ENCODE data around the gene ZNF687.

ZNF687 gene

DNA sequence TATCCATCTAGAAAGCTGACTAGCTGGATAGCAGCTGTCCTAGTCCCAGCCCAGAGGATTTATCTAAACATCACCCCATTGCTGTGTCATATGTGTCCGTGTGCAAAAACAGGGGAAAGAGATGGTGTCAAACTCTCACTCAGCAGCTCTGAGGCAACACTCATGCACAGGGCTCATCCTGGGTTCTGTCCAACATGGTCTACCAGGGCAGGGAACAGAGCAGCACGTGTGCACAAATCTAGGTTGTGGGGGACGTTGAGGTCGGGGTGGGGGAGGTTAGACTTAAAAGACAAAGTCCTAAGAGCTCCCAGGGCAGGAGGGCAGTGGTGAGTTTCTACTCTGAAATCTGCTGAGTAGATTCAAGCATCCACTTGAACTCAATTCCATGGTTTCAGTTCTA is 28.9 kb downstream of the ZNF687 start:
- no peak for DNase-seq (ENCODE audit: insufficient read length, low spot score)
- FAIRE-seq, result no peak
- TF ChIP-seq TAF1 (IDR thresholded peaks at IDR 0.05; ENCODE audit: low read depth, low read length) (no peak), POLR2A (IDR thresholded peaks at IDR 0.05; ENCODE audit: low read depth, low read length) (no peak), SPI1 (IDR thresholded peaks at IDR 0.05; ENCODE audit: low read depth, low read length) (no peak), POU2F2 (IDR thresholded peaks at IDR 0.05; ENCODE audit: low read depth, low read length) (no peak)

DNA sequence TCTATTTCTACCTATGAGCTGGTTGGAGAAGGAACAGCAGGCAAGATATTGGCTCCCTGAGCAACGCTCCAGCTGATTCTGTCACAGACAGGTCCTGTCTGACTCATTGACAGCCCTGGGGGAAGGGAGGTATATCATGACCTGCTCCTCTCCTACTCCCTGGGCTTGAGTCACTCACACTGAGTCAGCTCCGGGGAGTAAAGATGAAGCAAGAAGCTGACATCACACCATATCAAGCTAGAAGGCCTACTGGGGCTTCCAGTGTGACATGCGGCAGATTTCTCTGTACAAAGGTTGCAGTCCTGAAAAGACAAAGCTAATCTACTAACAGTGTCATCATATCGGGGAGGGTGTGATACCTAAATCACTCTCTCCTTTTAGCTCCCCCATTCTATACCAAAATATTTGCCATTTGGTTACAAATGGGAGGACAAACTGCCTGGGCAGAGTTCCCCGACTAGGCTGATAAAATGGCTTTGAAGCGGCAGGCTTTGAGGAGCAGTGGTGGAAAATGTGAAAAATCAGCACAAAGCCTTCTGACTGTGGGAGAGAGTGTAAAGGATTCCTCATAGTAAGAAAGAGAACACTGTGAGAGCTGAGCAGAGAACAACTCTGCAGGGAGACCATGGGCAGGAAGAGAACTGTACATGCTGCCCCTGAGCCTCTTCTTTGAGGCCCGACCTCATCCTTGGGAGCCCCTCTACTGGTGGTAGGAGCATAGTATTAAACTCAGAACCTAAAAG is 29.7 kb downstream of the ZNF687 start:
- DNase-seq (ENCODE audit: insufficient read length, low spot score), result no peak

DNA sequence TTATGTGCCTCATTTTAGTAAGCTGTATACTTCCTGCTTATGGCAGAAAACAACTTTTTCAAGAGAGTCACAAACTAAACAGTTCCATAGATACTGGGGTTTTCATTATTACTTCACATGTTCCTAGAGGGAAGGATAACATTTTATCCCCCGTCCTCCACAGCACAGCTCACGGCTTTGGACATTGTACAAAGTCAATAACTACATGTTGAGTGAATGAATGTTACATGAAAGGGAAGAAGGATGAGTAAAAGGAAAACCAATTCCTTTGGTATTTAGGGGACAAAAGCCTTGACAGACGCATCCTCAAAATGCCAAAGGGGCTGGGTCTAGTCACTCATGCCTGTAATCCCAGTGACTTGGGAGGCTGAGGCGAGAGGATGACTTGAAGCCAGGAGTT is 30.3 kb downstream of the ZNF687 start:
- TF ChIP-seq POLR2A (IDR thresholded peaks at IDR 0.05; ENCODE audit: low read depth, low read length) (no peak), POU2F2 (IDR thresholded peaks at IDR 0.05; ENCODE audit: low read depth, low read length) (no peak)
- no peak for DNase-seq (ENCODE audit: insufficient read length, low spot score)
- FAIRE-seq, result no peak

More for the DNA sequence above, 29.7 kb downstream of the ZNF687 start:
- no peak for FAIRE-seq
- TF ChIP-seq POLR2A (IDR thresholded peaks at IDR 0.05; ENCODE audit: low read depth, low read length) (no peak), POU2F2 (IDR thresholded peaks at IDR 0.05; ENCODE audit: low read depth, low read length) (no peak), TAF1 (IDR thresholded peaks at IDR 0.05; ENCODE audit: low read depth, low read length) (no peak), PAX5 (IDR thresholded peaks at IDR 0.05; ENCODE audit: insufficient read depth, low read length, severe bottlenecking) (no peak)

DNA sequence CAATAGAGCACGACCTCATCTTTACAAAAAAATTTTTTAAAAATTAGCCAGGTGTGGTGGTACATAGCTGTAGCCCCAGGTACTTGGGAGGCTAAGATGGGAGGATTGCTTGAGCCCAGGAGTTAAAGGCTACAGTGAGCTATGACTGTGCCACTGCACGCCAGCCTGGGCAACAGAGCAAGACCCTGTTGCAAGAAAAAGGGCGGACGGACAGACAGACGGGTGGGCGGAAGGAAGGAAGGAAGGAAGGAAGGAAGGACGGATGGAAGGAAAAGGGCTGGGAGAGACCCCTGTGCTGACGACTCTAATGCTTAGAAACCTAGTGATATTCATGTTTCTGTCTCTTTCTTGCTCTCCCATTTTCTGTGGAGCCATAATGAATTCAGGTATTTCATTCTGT is 30.7 kb downstream of the ZNF687 start:
- DNase-seq (ENCODE audit: insufficient read length, low spot score) (no peak), FAIRE-seq (no peak)
- no peak for TF ChIP-seq PAX5 (IDR thresholded peaks at IDR 0.05; ENCODE audit: insufficient read depth, low read length, severe bottlenecking)
- TF ChIP-seq POU2F2 (IDR thresholded peaks at IDR 0.05; ENCODE audit: low read depth, low read length), result no peak
- TF ChIP-seq SPI1 (IDR thresholded peaks at IDR 0.05; ENCODE audit: low read depth, low read length), result no peak
- no peak for TF ChIP-seq TAF1 (IDR thresholded peaks at IDR 0.05; ENCODE audit: low read depth, low read length)
- no peak for TF ChIP-seq POLR2A (IDR thresholded peaks at IDR 0.05; ENCODE audit: low read depth, low read length)
- no peak for TF ChIP-seq POLR2AphosphoS5 (IDR thresholded peaks at IDR 0.05; ENCODE audit: low read depth, low read length)

DNA sequence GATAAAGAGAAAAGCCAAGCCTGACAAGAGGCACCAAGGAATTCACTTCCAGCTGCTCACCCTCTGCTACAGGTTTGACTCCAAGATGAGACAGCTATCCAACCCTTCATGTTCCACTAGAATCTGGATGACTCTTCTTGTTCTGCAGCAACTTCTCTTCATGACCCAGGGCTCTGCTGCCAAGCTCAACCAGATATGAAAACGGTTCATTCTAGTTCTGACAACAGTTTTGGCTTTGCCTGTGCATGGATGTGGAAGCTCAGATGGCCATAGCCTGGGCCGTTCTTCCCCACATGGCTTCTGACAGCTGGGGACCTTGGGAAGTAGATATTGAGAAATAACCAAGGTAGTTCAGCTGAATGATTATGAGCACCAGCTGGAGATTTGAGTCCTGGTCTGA is 31.4 kb downstream of the ZNF687 start:
- no peak for TF ChIP-seq POLR2A (IDR thresholded peaks at IDR 0.05; ENCODE audit: low read depth, low read length)
- FAIRE-seq (no peak), DNase-seq (ENCODE audit: insufficient read length, low spot score) (no peak)

DNA sequence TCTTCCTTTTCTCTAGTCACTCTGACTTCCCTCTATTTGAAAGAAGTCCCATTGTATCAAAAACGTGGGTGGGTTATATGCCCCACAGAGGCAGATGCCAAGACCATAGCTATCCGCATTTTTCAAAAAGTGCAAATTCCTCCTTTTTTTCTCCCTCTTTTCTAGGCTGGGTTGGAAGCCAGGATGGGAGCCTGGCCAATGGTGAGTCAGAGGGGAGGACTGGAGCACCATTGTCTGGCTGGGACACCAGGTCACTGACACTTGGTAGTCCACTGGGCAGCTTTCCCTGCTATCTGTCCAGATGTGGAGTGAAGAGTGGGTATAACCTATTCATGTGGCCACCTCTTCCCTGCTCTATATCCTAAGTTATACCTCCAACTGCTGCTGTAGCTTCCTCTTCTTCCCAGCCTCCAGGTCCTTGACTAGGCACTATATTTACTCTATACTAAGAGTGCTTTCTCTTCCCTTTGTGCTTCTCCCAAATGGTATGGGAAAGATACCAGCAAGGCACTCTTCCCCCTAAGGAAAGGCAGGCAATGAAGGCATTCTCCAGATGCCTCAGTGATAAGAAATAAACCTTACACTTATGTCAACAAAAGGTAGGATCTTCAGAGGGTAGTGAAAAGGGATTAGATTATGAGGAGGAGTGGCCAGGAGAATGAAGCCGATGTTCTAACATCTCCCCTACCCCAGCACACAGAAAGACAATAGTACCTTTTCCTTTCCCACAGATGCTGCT is 32.2 kb downstream of the ZNF687 start:
- DNase-seq (ENCODE audit: insufficient read length, low spot score) (no peak), FAIRE-seq (no peak)
- TF ChIP-seq SPI1 (IDR thresholded peaks at IDR 0.05; ENCODE audit: low read depth, low read length) (no peak), PAX5 (IDR thresholded peaks at IDR 0.05; ENCODE audit: insufficient read depth, low read length, severe bottlenecking) (no peak), TAF1 (IDR thresholded peaks at IDR 0.05; ENCODE audit: low read depth, low read length) (no peak), POLR2A (IDR thresholded peaks at IDR 0.05; ENCODE audit: low read depth, low read length) (no peak), POLR2AphosphoS5 (IDR thresholded peaks at IDR 0.05; ENCODE audit: low read depth, low read length) (no peak), POU2F2 (IDR thresholded peaks at IDR 0.05; ENCODE audit: low read depth, low read length) (no peak)

DNA sequence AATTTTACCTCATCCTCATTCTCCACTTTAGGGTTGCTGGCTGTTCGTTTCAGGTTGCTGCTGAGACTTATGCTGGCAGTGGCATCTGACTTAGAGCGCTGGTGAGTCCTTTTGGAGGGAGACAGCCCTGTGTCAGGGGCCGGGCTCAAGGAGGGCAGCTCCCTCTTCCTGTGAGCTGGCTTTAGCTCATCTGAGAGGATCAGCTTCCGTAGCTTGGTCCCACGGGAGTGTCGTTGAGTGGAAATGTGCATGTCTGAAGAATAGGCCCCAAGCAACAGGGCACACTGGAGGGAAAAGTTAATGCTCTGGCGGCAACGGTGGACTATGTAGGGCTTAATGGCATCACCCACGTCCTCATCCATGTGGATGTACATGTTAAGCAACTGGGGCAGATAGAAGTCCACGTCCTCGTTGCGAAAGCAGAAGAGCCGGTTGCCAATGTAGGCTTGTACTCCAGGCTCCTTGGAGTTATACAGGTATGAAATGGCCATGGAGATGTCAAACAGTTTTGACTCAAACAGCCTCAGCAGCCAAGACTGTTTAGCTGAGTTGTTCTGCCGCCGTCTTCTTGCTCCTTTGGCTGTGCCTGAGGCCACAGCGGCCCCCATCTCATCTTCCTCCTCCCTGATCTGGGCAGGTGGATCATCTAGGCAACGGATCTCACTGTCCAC is 33.6 kb downstream of the ZNF687 start:
- FAIRE-seq (no peak), DNase-seq (ENCODE audit: insufficient read length, low spot score) (no peak)
- TF ChIP-seq POLR2AphosphoS5 (IDR thresholded peaks at IDR 0.05; ENCODE audit: low read depth, low read length), result no peak

DNA sequence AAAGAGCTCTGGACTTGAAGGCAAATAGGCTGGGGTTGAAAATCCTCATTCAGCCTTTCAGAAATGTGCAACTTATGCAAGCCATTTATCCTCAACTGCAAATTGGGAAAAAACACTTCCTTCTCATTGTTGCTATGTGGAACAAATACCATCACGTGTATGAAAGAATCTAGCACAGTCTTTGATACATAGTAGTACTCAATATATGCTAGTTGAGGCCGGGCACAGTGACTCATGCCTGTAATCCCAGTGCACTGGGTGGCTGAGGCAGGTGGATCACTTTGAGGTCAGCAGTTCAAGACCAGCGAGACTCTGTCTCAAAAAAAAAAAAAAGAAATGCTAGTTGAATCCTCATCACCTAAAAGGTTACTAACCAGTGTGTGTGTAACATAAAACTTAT is 36.9 kb downstream of the ZNF687 start:
- FAIRE-seq (no peak), DNase-seq (ENCODE audit: insufficient read length, low spot score) (no peak)
- no peak for TF ChIP-seq POU2F2 (IDR thresholded peaks at IDR 0.05; ENCODE audit: low read depth, low read length)
- TF ChIP-seq SPI1 (IDR thresholded peaks at IDR 0.05; ENCODE audit: low read depth, low read length), result no peak
- no peak for TF ChIP-seq POLR2A (IDR thresholded peaks at IDR 0.05; ENCODE audit: low read depth, low read length)
- TF ChIP-seq TAF1 (IDR thresholded peaks at IDR 0.05; ENCODE audit: low read depth, low read length), result no peak
- TF ChIP-seq POLR2AphosphoS5 (IDR thresholded peaks at IDR 0.05; ENCODE audit: low read depth, low read length), result no peak
- TF ChIP-seq PAX5 (IDR thresholded peaks at IDR 0.05; ENCODE audit: insufficient read depth, low read length, severe bottlenecking), result no peak

DNA sequence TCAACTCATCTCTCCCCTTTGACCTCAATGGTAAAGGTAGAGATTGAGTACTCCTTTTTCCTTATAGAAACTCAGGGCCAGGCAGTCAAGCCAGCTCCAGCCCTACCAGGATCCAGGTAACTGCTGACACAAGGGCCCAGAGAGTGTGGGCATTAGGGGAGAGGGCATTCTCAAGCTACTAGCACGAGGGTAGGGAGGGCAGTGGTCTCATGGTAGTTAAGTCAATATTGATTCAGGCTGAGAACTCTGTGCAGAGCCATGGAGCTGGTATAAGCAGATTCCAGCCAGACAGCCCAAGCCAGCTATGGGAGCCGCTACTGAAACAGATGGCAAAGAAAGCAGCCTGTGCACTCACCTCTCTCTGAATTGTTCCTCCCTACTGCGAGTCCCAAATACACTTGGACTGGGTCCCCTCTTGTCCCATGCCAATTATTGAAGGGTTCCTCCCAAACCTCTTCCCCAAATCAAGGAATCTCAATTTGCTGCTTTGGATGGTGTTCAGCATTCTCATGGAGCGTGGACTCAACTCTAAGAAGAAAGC is 42.4 kb downstream of the ZNF687 start:
- DNase-seq (ENCODE audit: insufficient read length, low spot score), result no peak
- no peak for TF ChIP-seq POLR2AphosphoS5 (IDR thresholded peaks at IDR 0.05; ENCODE audit: low read depth, low read length)
- TF ChIP-seq TAF1 (IDR thresholded peaks at IDR 0.05; ENCODE audit: low read depth, low read length), result no peak
- TF ChIP-seq POLR2A (IDR thresholded peaks at IDR 0.05; ENCODE audit: low read depth, low read length), result no peak
- TF ChIP-seq POU2F2 (IDR thresholded peaks at IDR 0.05; ENCODE audit: low read depth, low read length), result no peak
- TF ChIP-seq PAX5 (IDR thresholded peaks at IDR 0.05; ENCODE audit: insufficient read depth, low read length, severe bottlenecking), result no peak
- TF ChIP-seq SPI1 (IDR thresholded peaks at IDR 0.05; ENCODE audit: low read depth, low read length), result no peak
- FAIRE-seq, result no peak

DNA sequence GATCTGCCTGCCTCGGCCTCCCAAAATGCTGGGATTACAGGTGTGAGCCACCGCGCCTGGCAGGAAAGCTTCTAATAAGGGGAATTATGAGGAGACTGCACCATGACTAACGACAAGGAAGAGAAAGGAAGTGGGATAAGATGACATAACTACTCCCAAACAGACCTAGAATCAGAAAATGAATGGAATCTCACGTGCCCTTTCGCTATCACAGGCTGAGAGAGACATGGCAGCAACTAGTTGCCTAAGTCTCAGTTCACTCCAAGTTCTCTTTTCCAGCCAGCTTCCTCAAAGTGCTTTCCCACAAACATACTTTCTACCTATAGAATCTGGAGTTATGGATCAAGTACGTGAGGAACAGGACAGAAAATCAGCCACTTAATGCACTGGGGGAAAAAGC is 43.1 kb downstream of the ZNF687 start:
- FAIRE-seq, result no peak

More for the DNA sequence above, 43.1 kb downstream of the ZNF687 start:
- no peak for TF ChIP-seq POU2F2 (IDR thresholded peaks at IDR 0.05; ENCODE audit: low read depth, low read length)
- TF ChIP-seq PAX5 (IDR thresholded peaks at IDR 0.05; ENCODE audit: insufficient read depth, low read length, severe bottlenecking), result no peak
- no peak for TF ChIP-seq POLR2A (IDR thresholded peaks at IDR 0.05; ENCODE audit: low read depth, low read length)
- no peak for TF ChIP-seq SPI1 (IDR thresholded peaks at IDR 0.05; ENCODE audit: low read depth, low read length)
- TF ChIP-seq TAF1 (IDR thresholded peaks at IDR 0.05; ENCODE audit: low read depth, low read length), result no peak
- no peak for TF ChIP-seq POLR2AphosphoS5 (IDR thresholded peaks at IDR 0.05; ENCODE audit: low read depth, low read length)
- DNase-seq (ENCODE audit: insufficient read length, low spot score), result no peak

All from GM12891 (cell line).